AG09309 (cell line): ENCODE measurements around the gene IFIT3.
A peak's percentile ranks its signal among the peaks of the same experiment; 100 is the strongest.

ENCODE experiments used
- DNase-seq: peaks from one replicate; pipeline ENCODE4 v3.0.0-alpha.2; 2010; ENCODE audit warnings: low read depth
- H3K4me3 ChIP-seq: 2 replicates; pipeline ENCODE4 v1.5.1; 2011; ENCODE audit warnings: mild to moderate bottlenecking, low read depth, low read length, moderate library complexity; ENCODE audit not compliant: control insufficient read depth
- TF ChIP-seq, protein P1 (sequence below): IDR thresholded peaks from 2 replicates; pipeline ENCODE4 v1.5.1; 2011; ENCODE audit warnings: mild to moderate bottlenecking, low read depth, low read length, inconsistent platforms; ENCODE audit not compliant: insufficient read depth, control insufficient read depth; ENCODE audit errors: missing control alignments

Gene IFIT3, protein sequence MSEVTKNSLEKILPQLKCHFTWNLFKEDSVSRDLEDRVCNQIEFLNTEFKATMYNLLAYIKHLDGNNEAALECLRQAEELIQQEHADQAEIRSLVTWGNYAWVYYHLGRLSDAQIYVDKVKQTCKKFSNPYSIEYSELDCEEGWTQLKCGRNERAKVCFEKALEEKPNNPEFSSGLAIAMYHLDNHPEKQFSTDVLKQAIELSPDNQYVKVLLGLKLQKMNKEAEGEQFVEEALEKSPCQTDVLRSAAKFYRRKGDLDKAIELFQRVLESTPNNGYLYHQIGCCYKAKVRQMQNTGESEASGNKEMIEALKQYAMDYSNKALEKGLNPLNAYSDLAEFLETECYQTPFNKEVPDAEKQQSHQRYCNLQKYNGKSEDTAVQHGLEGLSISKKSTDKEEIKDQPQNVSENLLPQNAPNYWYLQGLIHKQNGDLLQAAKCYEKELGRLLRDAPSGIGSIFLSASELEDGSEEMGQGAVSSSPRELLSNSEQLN

DNA sequence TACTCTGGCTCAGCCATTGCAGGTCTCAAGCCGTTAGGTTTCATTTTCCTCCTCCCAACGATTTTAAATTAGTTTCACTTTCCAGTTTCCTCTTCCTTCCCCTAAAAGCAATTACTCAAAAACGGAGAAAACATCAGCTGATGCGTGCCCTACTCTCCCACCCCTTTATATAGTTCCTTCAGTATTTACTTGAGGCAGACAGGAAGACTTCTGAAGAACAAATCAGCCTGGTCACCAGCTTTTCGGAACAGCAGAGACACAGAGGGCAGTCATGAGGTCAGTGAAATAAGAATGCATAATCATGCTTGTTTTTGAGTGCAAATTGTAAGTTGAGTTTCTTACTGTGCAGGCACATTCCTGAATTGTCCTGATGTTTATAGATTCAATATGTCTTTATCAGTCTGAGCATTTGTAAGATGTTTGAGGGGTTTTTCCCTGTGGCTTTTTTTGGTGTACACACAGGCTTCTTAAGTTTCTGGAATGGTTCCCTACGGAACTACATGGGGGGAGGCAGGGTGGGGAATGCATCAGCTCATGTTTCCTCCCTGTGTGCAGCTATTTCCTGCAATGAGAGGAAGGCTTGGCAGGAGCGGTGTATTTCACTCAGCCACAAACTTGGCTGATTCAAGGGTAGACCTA, at the start of gene IFIT3:
IFIT3 (plus strand) TSS at position 195 of the 639 bp plus-strand sequence; CDS start at position 272, 77 bp downstream.
- TF ChIP-seq, protein P1, sequence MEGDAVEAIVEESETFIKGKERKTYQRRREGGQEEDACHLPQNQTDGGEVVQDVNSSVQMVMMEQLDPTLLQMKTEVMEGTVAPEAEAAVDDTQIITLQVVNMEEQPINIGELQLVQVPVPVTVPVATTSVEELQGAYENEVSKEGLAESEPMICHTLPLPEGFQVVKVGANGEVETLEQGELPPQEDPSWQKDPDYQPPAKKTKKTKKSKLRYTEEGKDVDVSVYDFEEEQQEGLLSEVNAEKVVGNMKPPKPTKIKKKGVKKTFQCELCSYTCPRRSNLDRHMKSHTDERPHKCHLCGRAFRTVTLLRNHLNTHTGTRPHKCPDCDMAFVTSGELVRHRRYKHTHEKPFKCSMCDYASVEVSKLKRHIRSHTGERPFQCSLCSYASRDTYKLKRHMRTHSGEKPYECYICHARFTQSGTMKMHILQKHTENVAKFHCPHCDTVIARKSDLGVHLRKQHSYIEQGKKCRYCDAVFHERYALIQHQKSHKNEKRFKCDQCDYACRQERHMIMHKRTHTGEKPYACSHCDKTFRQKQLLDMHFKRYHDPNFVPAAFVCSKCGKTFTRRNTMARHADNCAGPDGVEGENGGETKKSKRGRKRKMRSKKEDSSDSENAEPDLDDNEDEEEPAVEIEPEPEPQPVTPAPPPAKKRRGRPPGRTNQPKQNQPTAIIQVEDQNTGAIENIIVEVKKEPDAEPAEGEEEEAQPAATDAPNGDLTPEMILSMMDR, result no peak
- H3K4me3 ChIP-seq, result peak within 1 kb of the TSS; percentile 43
- DNase-seq, result peak; percentile 72

- H3K4me3 ChIP-seq, result no peak overlapping the region
- peak; percentile 84 for DNase-seq
Measured at GRCh38 chr10:89278034-89278535, 49.7 kb upstream of the IFIT3 start.

GRCh38 chr10:89278900-89279392, 48.9 kb upstream of the IFIT3 start:
- TF ChIP-seq, protein P1, result no peak
- DNase-seq, result no peak
- no peak overlapping the region for H3K4me3 ChIP-seq

More at GRCh38 chr10:89278034-89278535, 49.7 kb upstream of the IFIT3 start:
- TF ChIP-seq, protein P1, result no peak

DNA sequence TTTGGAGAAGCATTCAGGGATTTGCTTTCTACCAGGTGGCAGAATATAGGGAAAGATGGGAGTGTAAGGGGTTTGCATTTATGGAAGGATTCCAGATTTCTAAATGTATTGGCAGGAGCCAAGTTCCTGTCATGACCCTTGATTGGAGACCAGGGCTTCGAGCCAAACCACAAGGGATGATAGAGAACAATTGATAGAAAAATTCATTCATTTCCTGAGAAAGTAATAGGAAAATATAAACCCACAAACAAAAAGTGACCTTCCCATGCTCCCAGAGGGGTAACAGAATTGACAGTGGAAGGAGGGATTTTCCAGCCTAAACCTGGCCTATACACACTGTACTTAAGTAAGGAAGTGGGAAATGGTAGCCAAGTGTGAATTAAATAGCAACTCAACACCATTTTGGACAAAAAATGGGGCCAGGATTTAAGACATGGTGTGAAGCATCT, 48.4 kb upstream of the IFIT3 start:
- DNase-seq, result no peak

DNA sequence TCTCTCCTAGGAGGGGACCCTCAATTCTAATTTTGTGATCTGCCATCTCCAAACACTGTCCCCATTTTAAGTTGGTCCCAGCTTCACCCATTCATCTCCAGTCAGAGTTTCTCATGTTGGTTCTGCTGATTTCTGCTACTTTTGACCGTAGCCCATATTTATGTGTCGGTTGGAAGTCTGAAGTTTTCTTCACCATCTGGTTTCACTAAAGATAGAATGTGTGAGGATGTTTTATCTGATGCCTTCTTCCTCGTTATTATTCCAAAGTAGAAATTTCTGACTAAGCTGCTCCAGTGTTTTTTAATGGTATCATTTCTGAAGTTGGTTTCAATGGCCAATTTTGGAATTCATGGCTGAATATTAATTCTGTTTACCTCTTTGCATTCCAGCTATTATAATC, 47.3 kb upstream of the IFIT3 start:
- TF ChIP-seq, protein P1, result no peak
- no peak overlapping the region for H3K4me3 ChIP-seq
- DNase-seq, result no peak

More for the DNA sequence above, 48.4 kb upstream of the IFIT3 start:
- no peak overlapping the region for H3K4me3 ChIP-seq
- TF ChIP-seq, protein P1, result no peak

GRCh38 chr10:89281606-89282395, 46.0 kb upstream of the IFIT3 start:
- no peak for DNase-seq

More at GRCh38 chr10:89281606-89282395, 46.0 kb upstream of the IFIT3 start:
- TF ChIP-seq, protein P1, result no peak
- no peak overlapping the region for H3K4me3 ChIP-seq
